Endothelial cell of umbilical vein (primary cell): ENCODE data around the gene NFYC. TPM values are rescaled to one million over a fixed set of nuclear protein-coding genes. Genes with fewer than 3 reads are reported as not detected.

Experiments used
- BruUV-seq: library from RNA; stranded (reverse); fragments of 400-500 nt; replicated peaks from 2 replicates; lab custom pipeline; 2021; lab: Mats Ljungman, UMichigan
- CTCF ChIA-PET: fragments of 300-600, 350-600 bp; sonication (Branson Sonifier 250); formaldehyde crosslinking; loops from one replicate; lab custom pipeline; 2021; ENCODE audit warnings: antibody characterized with exemption, inconsistent platforms; lab: Charles Lee
- POLR2A ChIA-PET: fragments of 300-600, 350-600 bp; sonication (Branson Sonifier 250); formaldehyde crosslinking; loops from one replicate; lab custom pipeline; 2021; ENCODE audit warnings: antibody characterized with exemption, inconsistent platforms; lab: Charles Lee
- DNase-seq: peaks from one replicate; pipeline ENCODE4 v3.0.0-alpha.2; 2011; ENCODE audit warnings: low read depth, low spot score
- FAIRE-seq: peaks from 2 replicates; lab custom pipeline; 2011; peaks lifted over from hg19 to GRCh38; lab: Jason Lieb, UNC
- H2AFZ ChIP-seq: 2 replicates; pipeline ENCODE4 v1.6.0; 2012; ENCODE audit warnings: low read depth, low read length, control low read depth, inconsistent platforms
- H3K27ac ChIP-seq: 2 replicates; pipeline ENCODE4 v1.5.1; 2011; ENCODE audit warnings: low read depth, mild to moderate bottlenecking, control low read depth, low read length, moderate library complexity; ENCODE audit not compliant: insufficient read depth
- H3K27me3 ChIP-seq, 2 experiments: 2 replicates each; pipeline versions ENCODE4 v1.6.0 to v1.6.1; 2011; ENCODE audit warnings: low read length in 2 of 2, mixed read lengths in 1 of 2; ENCODE audit not compliant: control insufficient read depth in 2 of 2, insufficient read depth in 2 of 2
- H3K36me3 ChIP-seq, 2 experiments: 2 replicates in 1 of 2; 3 replicates in 1 of 2; pipeline ENCODE4 v1.5.1; 2011; ENCODE audit warnings: low read length in 2 of 2, mild to moderate bottlenecking in 1 of 2, moderate library complexity in 1 of 2; ENCODE audit not compliant: control insufficient read depth in 2 of 2, insufficient read depth in 2 of 2; ENCODE audit errors: extremely low read depth in 1 of 2
- H3K4me1 ChIP-seq: 3 replicates; pipeline ENCODE4 v1.5.1; 2011; ENCODE audit warnings: mild to moderate bottlenecking, low read length; ENCODE audit not compliant: control insufficient read depth, insufficient read depth; ENCODE audit errors: extremely low read depth
- H3K4me2 ChIP-seq: 2 replicates; pipeline ENCODE4 v1.6.1; 2011; ENCODE audit warnings: low read length, control low read depth, mixed read lengths; ENCODE audit not compliant: insufficient read depth
- H3K4me3 ChIP-seq, 3 experiments: fragments of 200-600 bp in 1 of 3; sonication (generic), shearing (Covaris generic) in 1 of 3; replicated peaks in 1 of 3; 2 replicates each; pipeline ENCODE4 v1.5.1; 2011 to 2016; ENCODE audit warnings: control low read depth in 3 of 3, low read length in 3 of 3, mild to moderate bottlenecking in 2 of 3, inconsistent platforms in 1 of 3, low read depth in 1 of 3, moderate library complexity in 1 of 3; ENCODE audit not compliant: insufficient read depth in 1 of 3
- H3K79me2 ChIP-seq: 2 replicates; pipeline ENCODE4 v1.6.0; 2012; ENCODE audit warnings: low read length, inconsistent platforms; ENCODE audit not compliant: control insufficient read depth, insufficient read depth
- H3K9ac ChIP-seq: replicated peaks from 2 replicates; pipeline ENCODE3; 2011; ENCODE audit warnings: low read length, control low read depth; ENCODE audit not compliant: insufficient read depth; ENCODE audit errors: extremely low read depth
- H3K9me1 ChIP-seq: replicated peaks from 3 replicates; pipeline ENCODE4 v1.6.0; 2011; ENCODE audit warnings: mild to moderate bottlenecking, low read length; ENCODE audit not compliant: control insufficient read depth, insufficient read depth; ENCODE audit errors: extremely low read depth
- H3K9me3 ChIP-seq: replicated peaks from 2 replicates; pipeline ENCODE4 v1.5.1; 2012; ENCODE audit warnings: low read length, inconsistent platforms; ENCODE audit not compliant: control insufficient read depth, insufficient read depth
- H4K20me1 ChIP-seq: replicated peaks from 2 replicates; pipeline ENCODE3; 2011; ENCODE audit warnings: mild to moderate bottlenecking, low read length; ENCODE audit not compliant: control insufficient read depth, insufficient read depth; ENCODE audit errors: extremely low read depth
- CTCF ChIP-seq, 2 donors: IDR thresholded peaks; 1 replicate in 1 of 2; 2 replicates in 1 of 2; pipeline ENCODE4 v1.5.1; 2011; ENCODE audit warnings: low read length in 2 of 2, mild to moderate bottlenecking in 2 of 2, moderate library complexity in 2 of 2, control low read depth in 1 of 2, inconsistent platforms in 1 of 2, low read depth in 1 of 2; ENCODE audit not compliant: insufficient read depth in 1 of 2; ENCODE audit errors: extremely low read depth in 1 of 2
- EZH2 ChIP-seq: IDR thresholded peaks from 2 replicates; pipeline ENCODE4 v1.6.1; 2012; ENCODE audit warnings: borderline replicate concordance, low read depth, mild to moderate bottlenecking, moderate library complexity, low read length, inconsistent platforms; ENCODE audit not compliant: severe bottlenecking
- FOS ChIP-seq: IDR thresholded peaks from 2 replicates; pipeline ENCODE4 v1.6.1; 2011; ENCODE audit warnings: mild to moderate bottlenecking, low read length, moderate library complexity, borderline replicate concordance; ENCODE audit not compliant: insufficient read depth
- GATA2 ChIP-seq: IDR thresholded peaks from 2 replicates; pipeline ENCODE4 v1.7.0; 2011; ENCODE audit warnings: low read depth, mild to moderate bottlenecking, moderate library complexity, mixed read lengths, low read length; ENCODE audit not compliant: insufficient read length, insufficient read depth
- JUN ChIP-seq: IDR thresholded peaks from 2 replicates; pipeline ENCODE4 v1.6.1; 2011; ENCODE audit warnings: borderline replicate concordance, low read depth; ENCODE audit not compliant: insufficient read length, insufficient read depth
- MAX ChIP-seq: IDR thresholded peaks from 2 replicates; pipeline ENCODE4 v1.6.1; 2011; ENCODE audit not compliant: insufficient read depth, insufficient read length
- MYC ChIP-seq: IDR thresholded peaks from one replicate; pipeline ENCODE4 v1.6.1; 2011; ENCODE audit warnings: mild to moderate bottlenecking, low read depth, low read length
- POLR2A ChIP-seq: IDR thresholded peaks from 2 replicates; pipeline ENCODE4 v1.6.1; 2012; ENCODE audit warnings: low read depth, mild to moderate bottlenecking, control low read depth, low read length
- POLR2AphosphoS5 ChIP-seq: IDR thresholded peaks from 2 replicates; pipeline ENCODE4 v1.6.1; 2012; ENCODE audit warnings: low read depth, mild to moderate bottlenecking, control low read depth, low read length, moderate library complexity; ENCODE audit not compliant: insufficient read depth
- dilution Hi-C: fragments of 300-500 bp; cut with MboI; formaldehyde crosslinking; loops from one replicate; pipeline ENCODE4 v1.15.0; 2019; ENCODE audit warnings: low sequenced_read_pairs; ENCODE audit not compliant: extremely low pct_ligation_motif_present
- intact Hi-C: fragments of 100-400 bp; cut with micrococcal nuclease; formaldehyde crosslinking; loops from one replicate; pipeline ENCODE4 v1.10.0; 2022
- polyA plus RNA-seq, 4 experiments: library from polyadenylated mRNA; depleted of rRNA in 3 of 4; stranded (reverse) in 3 of 4; unstranded in 1 of 4; fragments of >200 nt; gene quantifications; 2 replicates each; pipeline versions ENCODE4 v1.2.1 to v1.2.3, GENCODE V29; 2011 to 2012; ENCODE audit warnings: missing spikeins in 1 of 4
- total RNA-seq: library from RNA; stranded (reverse); gene quantifications from 2 replicates; pipeline ENCODE4 v1.2.3, GENCODE V29; 2021

The NFYC gene
- total and polyA plus RNA-seq, 2 donors (not counting 3 experiments of a cell fraction or from before 2014, with no cell fraction given) = 51.1 to 81.7 TPM

- ChIA-PET CTCF (interaction anchor here (1.4 to 4.0 kb wide), 2 partner anchors 9 to 32 kb away, joined by 4 to 15 read pairs; no protein-coding TSS in a partner anchor), POLR2A (no interaction called here)
- no peaks in the 10 kb centered on the region for H3K36me3 ChIP-seq
- H2AFZ ChIP-seq = no peak overlapping the region
- H3K27me3 ChIP-seq = peaks cover 0 to 4% of the 10 kb centered on the region in 2 experiments
- FAIRE-seq (no peak), DNase-seq (no peak)
- no peak overlapping the region for H3K9ac ChIP-seq
- no TSS peak for BruUV-seq
- H3K9me1 ChIP-seq = no peaks in the 10 kb centered on the region
- intact Hi-C loops = no loop called here
- peaks cover 8% of the 10 kb centered on the region for H3K4me1 ChIP-seq
- no peaks in the 10 kb centered on the region for H4K20me1 ChIP-seq
- no peak overlapping the region for H3K27ac ChIP-seq
- H3K79me2 ChIP-seq = no peaks in the 10 kb centered on the region
- TF ChIP-seq MYC = no peak
- no peak for TF ChIP-seq POLR2AphosphoS5
- no peak for TF ChIP-seq EZH2
- no peak for TF ChIP-seq GATA2
- no peak for TF ChIP-seq FOS
- no peak for TF ChIP-seq POLR2A
- no peak for TF ChIP-seq MAX
- TF ChIP-seq JUN = no peak
- TF ChIP-seq CTCF (IDR thresholded peaks at IDR 0.05; ENCODE audit: extremely low read depth in 1 of 2, insufficient read depth in 1 of 2, low read depth in 1 of 2, low read length in 2 of 2) = no peak
- dilution Hi-C loops = no loop called here
- no peak overlapping the region for H3K4me2 ChIP-seq
- no peaks in the 10 kb centered on the region for H3K9me3 ChIP-seq
- H3K4me3 ChIP-seq = no peak overlapping the region
Measured at GRCh38 chr1:40806240-40806639, 114.7 kb downstream of the NFYC start.
